ENCODE data around the gene CD248. TPM values are rescaled to one million over a fixed set of nuclear protein-coding genes. Genes with fewer than 3 reads are reported as not detected.

CD248 gene
- total RNA-seq, 2 donors from 2014 or later, result 0.33 to 0.40 TPM

DNA sequence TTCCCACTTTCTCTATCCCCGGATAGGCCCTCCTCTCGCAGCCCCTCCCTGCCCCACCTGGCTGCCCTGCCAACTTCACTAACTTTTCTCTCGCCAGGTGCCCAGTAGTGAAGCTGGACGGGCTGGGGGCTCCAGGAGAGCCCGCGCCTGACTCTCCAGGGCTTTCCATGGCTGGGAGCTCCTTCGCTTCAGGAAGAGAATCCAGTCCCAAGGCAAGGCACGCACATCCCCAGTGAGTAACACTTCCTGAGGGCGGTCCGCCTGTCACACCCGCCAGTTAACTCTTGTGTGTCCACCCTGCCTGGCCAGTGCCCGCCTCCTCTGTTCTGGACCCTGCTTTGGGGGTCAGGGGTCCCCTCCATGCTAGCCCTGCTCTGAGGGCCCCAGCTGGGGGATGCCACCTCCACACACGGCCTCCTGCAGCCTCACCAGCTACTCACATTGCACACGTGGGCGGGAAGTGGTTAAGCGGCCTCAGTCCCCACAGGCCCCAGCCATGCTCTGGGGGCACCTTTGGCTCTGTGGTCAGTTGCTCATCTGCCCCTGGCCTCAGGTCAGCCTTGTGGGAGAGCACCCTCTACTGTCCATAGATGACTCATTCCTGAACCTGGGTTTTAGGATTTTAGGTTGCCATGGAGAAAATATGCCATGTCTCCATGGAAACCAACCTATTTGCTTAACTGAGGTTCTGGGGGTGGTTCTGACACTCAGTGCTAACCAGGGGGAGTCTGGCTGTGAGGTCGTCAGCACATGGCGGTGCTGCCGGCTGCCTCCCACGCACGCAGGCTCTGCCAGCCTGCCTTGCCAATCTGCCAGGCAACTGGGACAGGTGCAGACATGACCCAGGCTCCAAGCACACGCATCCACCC lies 19.6 kb upstream of the CD248 start, which contains the start of gene RIN1:
Gene RIN1, minus strand, starts transcription at position 201 of the 869 bp plus-strand sequence. Its CDS starts 32 bp downstream, at position 169.
- 26 to 43% methylated on average over 16 to 22 of the region's 22 CpGs for WGBS, 2 experiments (ENCODE audit: insufficient coverage in 1 of 2, insufficient read length in 1 of 2)
- H3K9me3 Mint-ChIP-seq, result no peaks in the 10 kb centered on the region
- Histone ChIP-seq H3K36me3 (ENCODE audit: control insufficient read depth, insufficient read depth, low read length) (peaks cover 26% of the 10 kb centered on the region), H3K27me3 (ENCODE audit: control insufficient read depth, insufficient read depth, low read length, poor library complexity, severe bottlenecking) (no peaks in the 10 kb centered on the region), H3K27ac (ENCODE audit: low read depth, low read length) (peak within 1 kb of the TSS; percentile 50), H3K4me1 (ENCODE audit: control insufficient read depth, insufficient read depth, low read length) (peaks cover 13% of the 10 kb centered on the region), H3K9ac (ENCODE audit: extremely low read depth, low read length, poor library complexity, severe bottlenecking) (no peak within 1 kb of the TSS), H3K4me3 (ENCODE audit: low read length) (peak within 1 kb of the TSS; percentile 56), H3K9me3 (ENCODE audit: control insufficient read depth, low read length) (no peaks in the 10 kb centered on the region)
- peaks cover 6% of the 10 kb centered on the region for H3K27me3 Mint-ChIP-seq (ENCODE audit: insufficient read depth)
- peaks cover 20% of the 10 kb centered on the region for H3K36me3 Mint-ChIP-seq (ENCODE audit: low read depth)
- TF ChIP-seq, protein P1, sequence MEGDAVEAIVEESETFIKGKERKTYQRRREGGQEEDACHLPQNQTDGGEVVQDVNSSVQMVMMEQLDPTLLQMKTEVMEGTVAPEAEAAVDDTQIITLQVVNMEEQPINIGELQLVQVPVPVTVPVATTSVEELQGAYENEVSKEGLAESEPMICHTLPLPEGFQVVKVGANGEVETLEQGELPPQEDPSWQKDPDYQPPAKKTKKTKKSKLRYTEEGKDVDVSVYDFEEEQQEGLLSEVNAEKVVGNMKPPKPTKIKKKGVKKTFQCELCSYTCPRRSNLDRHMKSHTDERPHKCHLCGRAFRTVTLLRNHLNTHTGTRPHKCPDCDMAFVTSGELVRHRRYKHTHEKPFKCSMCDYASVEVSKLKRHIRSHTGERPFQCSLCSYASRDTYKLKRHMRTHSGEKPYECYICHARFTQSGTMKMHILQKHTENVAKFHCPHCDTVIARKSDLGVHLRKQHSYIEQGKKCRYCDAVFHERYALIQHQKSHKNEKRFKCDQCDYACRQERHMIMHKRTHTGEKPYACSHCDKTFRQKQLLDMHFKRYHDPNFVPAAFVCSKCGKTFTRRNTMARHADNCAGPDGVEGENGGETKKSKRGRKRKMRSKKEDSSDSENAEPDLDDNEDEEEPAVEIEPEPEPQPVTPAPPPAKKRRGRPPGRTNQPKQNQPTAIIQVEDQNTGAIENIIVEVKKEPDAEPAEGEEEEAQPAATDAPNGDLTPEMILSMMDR (conservative IDR thresholded peaks at IDR 0.05), result peak; percentile 66
- peak; percentile 86 for DNase-seq
- peak within 1 kb of the TSS; percentile 63 for H3K4me3 Mint-ChIP-seq
- peaks cover 8% of the 10 kb centered on the region for H3K4me1 Mint-ChIP-seq
- H3K27ac Mint-ChIP-seq, result peak within 1 kb of the TSS; percentile 13

DNA sequence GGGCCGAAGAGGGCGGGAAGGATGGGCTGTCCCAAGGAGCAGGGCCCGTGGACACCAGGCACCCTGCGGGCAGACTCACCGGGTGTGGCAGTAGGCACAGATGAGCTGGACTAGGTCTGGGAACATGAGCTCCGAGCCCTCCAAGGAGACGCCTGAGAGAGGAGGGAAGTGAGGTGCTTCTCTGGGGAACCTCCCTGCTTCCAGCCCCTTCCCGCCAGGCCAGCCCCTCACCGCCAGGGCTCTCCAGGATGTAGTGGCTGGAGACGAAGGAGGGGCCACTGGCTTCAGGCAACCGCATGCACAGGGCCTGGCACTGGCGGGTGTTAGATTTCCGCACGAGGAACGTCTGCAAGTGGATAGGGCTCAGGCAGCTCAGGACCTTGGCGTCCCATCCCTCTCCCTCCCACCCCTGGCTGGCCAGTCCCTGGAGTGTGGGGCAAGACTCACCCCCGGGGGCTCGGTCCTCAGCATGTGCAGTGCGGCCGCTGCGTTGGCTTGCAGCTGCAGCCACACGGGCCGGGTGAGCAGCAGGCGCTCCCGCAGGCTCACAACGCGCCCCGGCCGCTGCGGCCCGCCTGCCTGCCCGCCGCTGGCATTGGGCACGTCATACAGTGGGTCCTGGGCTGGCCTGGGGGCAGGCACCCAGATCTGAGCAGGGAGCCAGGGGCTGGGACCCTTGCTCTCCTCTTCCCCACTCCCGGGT lies 18.8 kb upstream of the CD248 start:
- H3K36me3 Mint-ChIP-seq (ENCODE audit: low read depth), result peaks cover 13% of the 10 kb centered on the region
- no peak overlapping the region for H3K27ac Mint-ChIP-seq
- Histone ChIP-seq H3K27ac (ENCODE audit: low read depth, low read length) (no peak overlapping the region), H3K36me3 (ENCODE audit: control insufficient read depth, insufficient read depth, low read length) (peaks cover 18% of the 10 kb centered on the region), H3K9me3 (ENCODE audit: control insufficient read depth, low read length) (no peaks in the 10 kb centered on the region), H3K9ac (ENCODE audit: extremely low read depth, low read length, poor library complexity, severe bottlenecking) (no peak overlapping the region), H3K27me3 (ENCODE audit: control insufficient read depth, insufficient read depth, low read length, poor library complexity, severe bottlenecking) (no peaks in the 10 kb centered on the region), H3K4me3 (ENCODE audit: low read length) (peak overlapping the region; percentile 56), H3K4me1 (ENCODE audit: control insufficient read depth, insufficient read depth, low read length) (peaks cover 13% of the 10 kb centered on the region)
- peak; percentile 81 for DNase-seq
- peaks cover 8% of the 10 kb centered on the region for H3K4me1 Mint-ChIP-seq
- peaks cover 6% of the 10 kb centered on the region for H3K27me3 Mint-ChIP-seq (ENCODE audit: insufficient read depth)
- peak overlapping the region; percentile 63 for H3K4me3 Mint-ChIP-seq
- WGBS, 2 experiments (ENCODE audit: insufficient coverage in 1 of 2, insufficient read length in 1 of 2), result 31 to 45% methylated on average over 25 to 35 of the region's 35 CpGs
- H3K9me3 Mint-ChIP-seq, result no peaks in the 10 kb centered on the region
- TF ChIP-seq, protein P1 (conservative IDR thresholded peaks at IDR 0.05), result no peak

DNA sequence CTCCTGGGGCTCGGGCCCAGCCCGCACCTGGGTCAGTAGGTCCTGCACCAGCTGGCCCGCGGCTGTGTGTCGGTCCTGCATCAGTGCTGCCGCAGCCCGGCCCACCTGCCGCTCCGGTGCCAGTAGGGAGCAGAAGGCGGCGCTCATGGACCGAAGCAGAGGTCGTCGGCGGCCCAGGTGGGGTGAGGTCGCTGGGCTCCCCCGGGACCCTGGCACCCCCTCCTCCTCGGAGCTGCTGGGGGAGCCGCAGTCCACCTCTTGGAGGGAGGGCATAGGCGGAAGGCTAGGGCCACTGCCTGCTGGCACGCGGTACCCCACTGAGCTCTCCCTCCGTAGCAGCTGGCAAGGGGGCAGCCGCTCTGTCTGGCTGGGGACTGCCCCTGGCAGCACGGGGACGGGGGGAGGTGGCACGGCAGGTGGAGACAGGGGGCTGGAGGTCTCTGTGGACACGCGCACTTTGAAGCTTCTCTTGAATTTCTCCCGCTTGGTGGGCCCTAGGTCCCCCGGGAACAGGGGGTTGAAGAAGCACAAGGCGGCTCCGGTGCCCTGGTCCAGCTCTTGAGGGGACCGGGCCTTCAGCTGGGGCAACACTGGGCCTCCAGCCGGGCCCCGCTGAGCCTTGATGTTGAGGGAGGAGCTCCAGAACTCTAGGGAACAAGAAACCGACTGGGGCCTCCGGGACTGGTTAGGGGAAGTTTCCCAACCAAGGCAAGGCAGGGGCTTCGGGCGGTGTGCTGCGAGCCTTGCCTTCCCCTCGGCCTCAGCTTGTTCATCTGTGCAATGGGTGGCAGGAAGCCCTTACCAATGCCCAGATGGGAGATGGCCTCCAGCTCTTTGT lies 18.0 kb upstream of the CD248 start:
- peaks cover 6% of the 10 kb centered on the region for H3K27me3 Mint-ChIP-seq (ENCODE audit: insufficient read depth)
- Histone ChIP-seq H3K4me1 (ENCODE audit: control insufficient read depth, insufficient read depth, low read length) (peaks cover 13% of the 10 kb centered on the region), H3K27me3 (ENCODE audit: control insufficient read depth, insufficient read depth, low read length, poor library complexity, severe bottlenecking) (no peaks in the 10 kb centered on the region), H3K9ac (ENCODE audit: extremely low read depth, low read length, poor library complexity, severe bottlenecking) (no peak overlapping the region), H3K9me3 (ENCODE audit: control insufficient read depth, low read length) (no peaks in the 10 kb centered on the region), H3K4me3 (ENCODE audit: low read length) (no peak overlapping the region), H3K36me3 (ENCODE audit: control insufficient read depth, insufficient read depth, low read length) (peaks cover 10% of the 10 kb centered on the region), H3K27ac (ENCODE audit: low read depth, low read length) (no peak overlapping the region)
- peak overlapping the region; percentile 63 for H3K4me3 Mint-ChIP-seq
- 89 to 90% methylated on average over 20 to 42 of the region's 42 CpGs for WGBS, 2 experiments (ENCODE audit: insufficient coverage in 1 of 2, insufficient read length in 1 of 2)
- no peaks in the 10 kb centered on the region for H3K9me3 Mint-ChIP-seq
- peaks cover 8% of the 10 kb centered on the region for H3K4me1 Mint-ChIP-seq
- TF ChIP-seq, protein P1 (conservative IDR thresholded peaks at IDR 0.05), result no peak
- no peak for DNase-seq
- no peak overlapping the region for H3K27ac Mint-ChIP-seq
- peaks cover 13% of the 10 kb centered on the region for H3K36me3 Mint-ChIP-seq (ENCODE audit: low read depth)

Measured in endodermal cell (in vitro differentiated cells).